Sigmoid colon (tissue), 7 donors: ENCODE measurements around the gene SHISAL1. TPM values are rescaled to one million over a fixed set of nuclear protein-coding genes. Genes with fewer than 3 reads are reported as not detected.

Experiments
- DNase-seq: peaks from one replicate; pipeline ENCODE4 v3.0.0-alpha.2; 2019
- H3K27ac ChIP-seq, 4 donors: fragments of 200-600 bp; sonication (generic); one replicate each; pipeline ENCODE4 v1.5.1; 2016 to 2019; ENCODE audit warnings: mild to moderate bottlenecking in 1 of 4
- H3K27me3 ChIP-seq, 3 donors: fragments of 200-600 bp; sonication (generic); one replicate each; pipeline ENCODE4 v1.5.1; 2019; ENCODE audit warnings: mild to moderate bottlenecking in 1 of 3
- H3K36me3 ChIP-seq, 4 donors: fragments of 200-600 bp; sonication (generic); one replicate each; pipeline ENCODE4 v1.5.1; 2016 to 2019
- H3K4me1 ChIP-seq, 4 donors: fragments of 200-600 bp; sonication (generic); one replicate each; pipeline ENCODE4 v1.5.1; 2017 to 2019
- H3K4me3 ChIP-seq, 4 donors: fragments of 200-600 bp; sonication (generic); one replicate each; pipeline ENCODE4 v1.5.1; 2017 to 2019; ENCODE audit warnings: mild to moderate bottlenecking in 2 of 4, moderate library complexity in 1 of 4
- H3K9me3 ChIP-seq, 4 donors: fragments of 200-600 bp in 3 of 4; sonication (generic) in 3 of 4; one replicate each; pipeline versions ENCODE4 v1.5.1 to v1.6.1; 2013 to 2019
- EP300 ChIP-seq, 4 donors: sonication (generic); formaldehyde crosslinking; IDR thresholded peaks; one replicate each; pipeline ENCODE4 v1.6.1; 2017; ENCODE audit warnings: antibody characterized with exemption in 4 of 4
- POLR2A ChIP-seq, 2 donors: fragments of 450-650 bp; IDR thresholded peaks; one replicate each; pipeline ENCODE4 v1.6.1; 2016; ENCODE audit warnings: antibody characterized with exemption in 2 of 2, mild to moderate bottlenecking in 2 of 2, moderate library complexity in 2 of 2
- POLR2AphosphoS5 ChIP-seq, 4 donors: sonication (generic); formaldehyde crosslinking; IDR thresholded peaks; one replicate each; pipeline ENCODE4 v1.6.1; 2017; ENCODE audit warnings: antibody characterized with exemption in 4 of 4
- WGBS, 2 donors: extraction: QIAGEN DNeasy Blood & Tissue Kit; methylation state at CpG; one replicate each; pipeline ENCODE4 v1.1.7; 2013; 5-methylcytosine and 5-hydroxymethylcytosine counted together
- intact Hi-C: fragments of 100-400 bp; cut with DNase I; formaldehyde crosslinking; loops from one replicate; pipeline ENCODE4 v1.15.1; 2023
- polyA plus RNA-seq, 3 donors: library from polyadenylated mRNA; stranded (reverse); fragments of 200-250 nt; gene quantifications; one replicate each; pipeline ENCODE4 v1.2.3, GENCODE V29; 2013
- total RNA-seq, 4 donors: library from RNA; depleted of rRNA; stranded (reverse); fragments of >200 nt; gene quantifications; one replicate each; pipeline ENCODE4 v1.1.0, GENCODE V29; 2016
- TF ChIP-seq, protein P1 (sequence below), 4 experiments: fragments of 450-650 bp in 3 of 4; fragments of 200-600 bp in 1 of 4; IDR thresholded peaks; one replicate each; pipeline ENCODE4 v1.5.1; 2016 to 2019; ENCODE audit warnings: antibody characterized with exemption in 4 of 4, mild to moderate bottlenecking in 3 of 4, moderate library complexity in 2 of 4
- donor health status: healthy with polysubstance abuse.
- donor health status: Bipolar disorder and iron deficiency.
- donor health status: healthy.

The SHISAL1 gene
- total and polyA plus RNA-seq, 7 donors: 0.23 to 32.4 (median 20.7) TPM

DNA sequence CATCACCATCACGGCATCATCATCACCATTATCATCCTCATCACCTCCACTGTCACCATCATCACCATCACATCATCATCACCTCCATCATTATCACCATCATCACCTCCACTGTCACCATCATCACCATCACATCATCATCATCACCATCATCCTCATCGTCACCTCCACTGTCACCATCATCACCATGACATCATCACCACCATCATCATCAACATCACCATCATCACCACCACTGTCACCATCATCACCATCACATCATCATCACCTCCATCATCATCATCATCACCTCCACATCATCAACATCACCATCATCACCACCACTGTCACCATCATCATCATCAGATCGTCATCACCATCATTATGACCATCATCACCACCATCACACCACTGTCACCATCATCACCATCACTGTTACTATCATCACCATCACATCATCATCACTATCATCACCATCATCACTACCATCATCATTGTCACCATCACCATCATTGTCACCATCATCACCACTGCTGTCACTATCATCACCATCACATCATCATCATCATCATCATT lies 99.2 kb downstream of the SHISAL1 start:
- intact Hi-C loops: no loop called here
- 76 to 92% methylated on average over 3 of the region's 3 CpGs for WGBS, 2 donors
- Histone ChIP-seq H3K27ac (no peak overlapping the region), H3K9me3 (peaks cover 0 to 5% (median 0%) of the 10 kb centered on the region in 4 donors), H3K4me3 (no peak overlapping the region), H3K27me3 (no peaks in the 10 kb centered on the region), H3K36me3 (no peaks in the 10 kb centered on the region), H3K4me1 (peaks cover 0 to 21% (median 14%) of the 10 kb centered on the region in 4 donors)
- DNase-seq: no peak
- TF ChIP-seq, protein P1, sequence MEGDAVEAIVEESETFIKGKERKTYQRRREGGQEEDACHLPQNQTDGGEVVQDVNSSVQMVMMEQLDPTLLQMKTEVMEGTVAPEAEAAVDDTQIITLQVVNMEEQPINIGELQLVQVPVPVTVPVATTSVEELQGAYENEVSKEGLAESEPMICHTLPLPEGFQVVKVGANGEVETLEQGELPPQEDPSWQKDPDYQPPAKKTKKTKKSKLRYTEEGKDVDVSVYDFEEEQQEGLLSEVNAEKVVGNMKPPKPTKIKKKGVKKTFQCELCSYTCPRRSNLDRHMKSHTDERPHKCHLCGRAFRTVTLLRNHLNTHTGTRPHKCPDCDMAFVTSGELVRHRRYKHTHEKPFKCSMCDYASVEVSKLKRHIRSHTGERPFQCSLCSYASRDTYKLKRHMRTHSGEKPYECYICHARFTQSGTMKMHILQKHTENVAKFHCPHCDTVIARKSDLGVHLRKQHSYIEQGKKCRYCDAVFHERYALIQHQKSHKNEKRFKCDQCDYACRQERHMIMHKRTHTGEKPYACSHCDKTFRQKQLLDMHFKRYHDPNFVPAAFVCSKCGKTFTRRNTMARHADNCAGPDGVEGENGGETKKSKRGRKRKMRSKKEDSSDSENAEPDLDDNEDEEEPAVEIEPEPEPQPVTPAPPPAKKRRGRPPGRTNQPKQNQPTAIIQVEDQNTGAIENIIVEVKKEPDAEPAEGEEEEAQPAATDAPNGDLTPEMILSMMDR (IDR thresholded peaks at IDR 0.05): no peak
- TF ChIP-seq POLR2AphosphoS5 (IDR thresholded peaks at IDR 0.05) (no peak), POLR2A (IDR thresholded peaks at IDR 0.05) (no peak), EP300 (IDR thresholded peaks at IDR 0.05) (no peak)

DNA sequence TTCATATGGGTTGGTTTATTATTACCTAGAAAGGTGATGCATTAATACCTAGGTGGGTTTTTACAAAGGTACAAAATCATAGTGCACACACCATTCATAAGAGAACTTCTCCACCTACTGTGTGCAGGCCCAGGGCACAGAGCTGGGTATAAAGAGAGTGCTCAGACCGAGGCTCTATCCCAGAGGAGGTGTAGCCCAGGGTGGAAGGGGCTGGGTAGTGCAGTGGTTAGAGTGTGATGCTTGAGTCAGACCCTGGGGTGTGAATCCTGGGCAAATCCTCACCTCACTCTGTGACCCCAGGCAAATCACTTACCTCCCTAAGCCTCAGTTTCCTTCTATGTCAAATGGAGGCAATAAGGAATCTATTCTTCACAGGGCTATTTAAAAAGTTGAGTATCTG lies 99.8 kb downstream of the SHISAL1 start:
- intact Hi-C loops: no loop called here
- Histone ChIP-seq H3K9me3 (peaks cover 0 to 5% (median 0%) of the 10 kb centered on the region in 4 donors), H3K27me3 (no peaks in the 10 kb centered on the region), H3K36me3 (no peaks in the 10 kb centered on the region), H3K4me1 (peaks cover 0 to 21% (median 14%) of the 10 kb centered on the region in 4 donors), H3K27ac (no peak overlapping the region), H3K4me3 (no peak overlapping the region)
- no peak for DNase-seq
- WGBS, 2 donors: 69 to 79% methylated on average over 1 of the region's 1 CpG
- no peak for TF ChIP-seq POLR2A (IDR thresholded peaks at IDR 0.05)
- no peak for TF ChIP-seq POLR2AphosphoS5 (IDR thresholded peaks at IDR 0.05)
- TF ChIP-seq, protein P1 (IDR thresholded peaks at IDR 0.05): no peak
- no peak for TF ChIP-seq EP300 (IDR thresholded peaks at IDR 0.05)

DNA sequence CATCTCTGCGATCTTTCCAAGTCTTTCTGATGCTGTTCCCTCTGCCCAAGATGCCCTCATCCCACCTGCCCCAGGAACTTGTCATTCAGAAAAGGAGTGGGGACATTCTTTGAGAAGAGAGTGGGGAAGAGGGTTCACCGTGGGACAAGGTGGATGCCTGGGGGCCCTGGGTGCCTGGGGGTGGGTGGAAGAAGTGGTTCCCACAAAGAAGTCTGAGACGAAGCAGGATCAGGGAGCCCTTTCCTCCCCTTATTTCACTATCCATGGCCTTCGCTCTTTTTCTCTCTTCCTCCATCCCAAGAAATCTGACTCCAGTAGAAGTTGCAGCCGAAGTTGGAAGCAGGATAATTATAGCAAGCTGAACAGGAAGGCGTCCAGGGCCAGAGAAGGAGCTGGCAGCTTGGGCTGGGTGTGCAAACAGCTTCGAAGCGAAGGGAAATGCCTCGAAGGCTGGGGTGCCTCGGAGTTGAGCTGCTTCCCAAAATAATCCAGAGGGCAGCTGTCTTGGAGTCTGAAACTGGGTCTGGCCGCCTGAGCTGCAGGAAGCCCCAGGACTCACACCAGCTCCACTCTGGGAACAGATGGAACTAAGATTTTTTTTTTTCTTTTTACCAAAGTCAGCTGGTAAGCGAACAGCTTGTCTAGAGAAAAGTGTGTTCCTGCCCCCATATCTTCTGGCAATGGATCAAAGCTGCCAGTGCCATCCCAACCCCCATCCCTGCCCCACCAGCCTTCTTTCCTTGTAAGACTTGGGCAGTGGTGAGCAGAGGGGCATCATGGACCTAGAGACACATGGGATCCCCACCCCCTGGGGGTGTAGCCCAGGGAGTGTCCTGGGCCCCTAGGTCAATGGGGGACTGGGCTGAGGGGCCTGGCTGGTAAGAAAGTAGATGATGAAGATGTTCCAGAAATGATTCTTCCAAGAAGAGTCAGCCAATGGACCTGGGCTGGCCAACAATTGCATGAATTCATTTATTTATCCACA lies 100.5 kb downstream of the SHISAL1 start:
- intact Hi-C loops: no loop called here
- Histone ChIP-seq H3K36me3 (no peaks in the 10 kb centered on the region), H3K4me1 (peaks cover 0 to 21% (median 14%) of the 10 kb centered on the region in 4 donors), H3K27ac (peak overlapping the region; percentile 27 to 76 (median 56)), H3K27me3 (no peaks in the 10 kb centered on the region), H3K9me3 (peaks cover 0 to 5% (median 0%) of the 10 kb centered on the region in 4 donors), H3K4me3 (peak overlapping the region in 1 of 4 donors; percentile 10)
- peak; percentile 56 for DNase-seq
- 63 to 66% methylated on average over 12 of the region's 12 CpGs for WGBS, 2 donors
- no peak for TF ChIP-seq POLR2AphosphoS5 (IDR thresholded peaks at IDR 0.05)
- no peak for TF ChIP-seq EP300 (IDR thresholded peaks at IDR 0.05)
- TF ChIP-seq POLR2A (IDR thresholded peaks at IDR 0.05): no peak
- TF ChIP-seq, protein P1 (IDR thresholded peaks at IDR 0.05): no peak

DNA sequence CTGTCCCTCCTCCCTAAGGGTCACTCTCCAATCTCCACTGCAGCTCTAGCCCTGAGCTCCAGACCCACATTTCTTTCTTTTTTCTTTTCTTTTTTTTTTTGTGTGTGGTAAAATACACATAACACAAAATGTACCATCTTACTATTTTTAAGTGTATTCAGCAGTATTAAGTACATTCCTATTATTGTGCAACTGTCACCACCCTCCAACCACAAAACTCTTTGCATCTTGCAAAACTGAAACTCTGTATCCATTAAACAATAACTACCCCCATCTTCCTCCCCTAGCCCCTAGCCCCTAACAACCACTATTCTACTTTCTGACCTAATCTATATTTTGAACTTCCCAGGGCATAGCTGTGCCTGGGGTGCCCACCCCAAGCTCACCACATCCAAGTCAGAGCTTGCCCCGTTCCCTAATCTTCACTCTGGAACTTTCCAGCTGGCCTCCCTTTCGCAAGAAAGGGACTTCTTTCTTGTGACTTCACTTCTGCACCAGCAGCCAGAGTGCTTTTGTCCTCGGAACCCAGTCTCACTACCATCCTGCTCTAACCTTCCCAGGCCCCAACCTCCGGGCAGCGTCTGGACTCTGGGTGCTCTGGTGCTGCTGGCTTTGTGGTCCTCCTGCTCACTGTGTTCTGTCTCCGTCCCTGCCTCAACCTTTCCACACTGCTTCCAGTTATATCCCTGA lies 101.3 kb downstream of the SHISAL1 start:
- peaks cover 0 to 5% (median 0%) of the 10 kb centered on the region in 4 donors for H3K9me3 ChIP-seq
- H3K4me1 ChIP-seq: peaks cover 0 to 21% (median 14%) of the 10 kb centered on the region in 4 donors
- TF ChIP-seq EP300 (IDR thresholded peaks at IDR 0.05) (no peak), POLR2A (IDR thresholded peaks at IDR 0.05) (no peak), POLR2AphosphoS5 (IDR thresholded peaks at IDR 0.05) (no peak)
- TF ChIP-seq, protein P1 (IDR thresholded peaks at IDR 0.05): no peak
- no peak overlapping the region for H3K4me3 ChIP-seq
- WGBS, 2 donors: 69 to 79% methylated on average over 6 of the region's 6 CpGs
- intact Hi-C loops: no loop called here
- no peak for DNase-seq
- H3K27me3 ChIP-seq: no peaks in the 10 kb centered on the region
- peak overlapping the region in 3 of 4 donors; percentile 44 to 76 (median 67) for H3K27ac ChIP-seq
- no peaks in the 10 kb centered on the region for H3K36me3 ChIP-seq
